CD4-positive, alpha-beta T cell treated with Interleukin-10 for 1 hour (primary cell): ENCODE results near the gene GLS2.
"Not testable (repeated sequence)": the region's sequence is repeated elsewhere in the genome, so short reads cannot be mapped to it uniquely, and the experiment has no call there.

ENCODE experiments used
- DNase-seq: peaks from one replicate; pipeline ENCODE4 v3.0.0-alpha.2; 2020

Gene GLS2

DNA sequence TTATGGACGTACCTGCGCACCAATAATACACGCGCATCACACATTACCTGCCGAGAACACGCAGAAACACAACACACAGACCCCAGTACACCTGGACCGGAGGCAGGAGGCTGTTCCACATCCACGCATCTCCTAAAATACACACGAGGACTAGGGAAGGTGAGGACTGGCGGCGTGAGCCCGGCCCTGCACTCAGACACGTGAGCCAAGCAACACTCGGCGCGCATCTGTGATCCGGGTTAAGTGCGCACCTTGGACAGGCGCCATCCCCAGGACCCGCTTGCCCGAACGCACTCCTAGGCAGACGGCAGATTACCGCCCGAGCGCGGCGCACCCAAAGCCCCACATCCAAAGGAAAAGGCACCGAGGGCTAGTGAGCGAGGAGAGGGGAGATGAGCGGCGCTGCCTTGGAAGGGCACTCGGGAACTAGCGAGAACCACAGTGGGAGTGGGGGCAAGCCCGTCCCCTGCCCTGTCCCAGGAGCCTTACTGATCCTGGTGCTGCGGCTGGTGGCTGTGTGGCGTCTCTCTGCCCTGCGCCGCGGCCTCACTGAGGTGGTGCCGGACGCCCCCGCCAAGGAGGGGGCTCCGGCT is 417 bp downstream of the GLS2 start:
- DNase-seq = no peak

GRCh38 chr12:56486694-56487093 is 1.3 kb downstream of the GLS2 start:
- no peak for DNase-seq

DNA sequence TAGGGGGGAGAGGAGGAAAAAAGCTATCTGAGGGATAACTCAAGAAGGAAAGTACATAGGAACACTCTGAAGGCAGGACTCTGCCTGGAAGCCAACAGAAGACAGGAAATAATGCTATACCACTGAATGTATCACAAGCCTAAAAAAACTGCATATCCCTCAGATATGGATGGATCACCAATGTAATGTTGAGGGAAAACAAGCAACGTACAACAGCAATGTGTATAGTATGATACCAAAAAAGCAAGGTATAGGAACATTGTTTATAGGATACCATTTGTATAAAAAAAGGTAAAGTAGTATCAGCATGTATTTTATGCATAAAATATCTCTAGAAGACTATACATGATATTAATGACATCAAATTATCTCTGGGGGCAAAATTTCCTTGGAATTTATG is 3.4 kb downstream of the GLS2 start:
- no peak for DNase-seq

GRCh38 chr12:56479625-56480024 is 8.3 kb downstream of the GLS2 start:
- no peak for DNase-seq

- no peak for DNase-seq
These were observed 10.3 kb downstream of the GLS2 start for GRCh38 chr12:56477521-56478225.

- no peak for DNase-seq
These were observed 11.0 kb downstream of the GLS2 start for GRCh38 chr12:56476972-56477432.

GRCh38 chr12:56476143-56476542 is 11.8 kb downstream of the GLS2 start:
- no peak for DNase-seq

DNA sequence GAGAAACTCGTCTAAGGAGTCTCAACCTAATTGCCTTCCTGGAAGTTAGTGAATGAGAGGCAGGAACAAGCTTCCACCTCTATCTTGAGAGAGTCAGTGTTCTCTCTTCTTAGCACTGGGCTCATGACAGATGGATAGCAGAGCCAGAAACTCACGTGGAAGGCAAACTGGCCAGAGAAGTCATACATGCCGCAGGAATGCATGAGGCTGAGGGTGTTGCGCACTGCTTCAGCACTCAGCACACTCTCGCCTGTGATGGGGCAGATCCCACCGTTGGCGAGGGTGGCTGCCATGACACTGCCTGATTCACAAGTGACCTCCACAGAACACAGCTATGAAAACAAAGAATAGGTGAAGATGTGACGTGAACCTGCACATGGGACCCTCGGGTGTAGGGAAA is 13.6 kb downstream of the GLS2 start:
- DNase-seq = no peak

- no peak for DNase-seq
These were observed 18.7 kb downstream of the GLS2 start for GRCh38 chr12:56469007-56469930.

DNA sequence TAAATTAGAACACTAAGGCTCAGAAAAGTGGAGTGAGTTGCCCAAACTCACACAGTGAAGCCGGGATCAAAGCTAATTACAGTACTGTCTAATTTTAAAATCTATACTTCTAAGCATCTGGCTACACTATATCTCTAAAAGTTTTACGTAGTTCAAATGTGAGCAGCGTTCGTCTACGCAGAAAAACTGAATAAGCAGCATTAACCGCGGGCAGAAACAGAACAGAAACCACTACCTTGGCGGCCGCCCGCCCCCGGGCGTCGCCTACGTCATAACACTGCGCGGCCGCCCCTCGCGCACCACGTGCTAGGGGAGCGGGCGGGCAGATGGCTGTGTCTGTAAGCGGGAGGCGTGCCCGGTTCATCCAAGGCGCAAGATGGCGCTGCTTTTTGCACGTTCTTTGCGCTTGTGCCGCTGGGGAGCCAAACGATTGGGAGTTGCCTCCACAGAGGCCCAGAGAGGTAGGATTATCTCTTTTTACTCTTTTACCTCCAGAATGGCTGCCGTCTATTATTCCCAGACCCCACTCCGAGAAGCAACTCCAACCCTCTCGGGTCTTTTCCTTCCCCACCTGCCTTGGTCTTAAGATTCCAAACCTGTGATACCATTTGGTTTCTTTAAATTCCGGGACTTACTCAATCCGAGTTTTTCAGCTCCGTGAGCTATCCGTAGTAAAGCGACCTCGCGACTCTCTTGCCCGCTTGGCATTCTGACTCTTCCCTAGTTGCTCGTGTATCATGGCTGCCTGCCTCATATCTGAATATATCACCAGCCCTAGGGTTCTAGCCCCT is 19.6 kb downstream of the GLS2 start, which contains the start of gene SPRYD4:
Gene SPRYD4, plus strand, starts transcription at position 363 of the 791 bp plus-strand sequence. Its CDS starts 14 bp downstream, at position 377.
- peak; percentile 95 for DNase-seq

- no peak for DNase-seq
These were observed 25.4 kb downstream of the GLS2 start for GRCh38 chr12:56462565-56462964.

GRCh38 chr12:56461235-56462159 is 26.5 kb downstream of the GLS2 start:
- no peak for DNase-seq

DNA sequence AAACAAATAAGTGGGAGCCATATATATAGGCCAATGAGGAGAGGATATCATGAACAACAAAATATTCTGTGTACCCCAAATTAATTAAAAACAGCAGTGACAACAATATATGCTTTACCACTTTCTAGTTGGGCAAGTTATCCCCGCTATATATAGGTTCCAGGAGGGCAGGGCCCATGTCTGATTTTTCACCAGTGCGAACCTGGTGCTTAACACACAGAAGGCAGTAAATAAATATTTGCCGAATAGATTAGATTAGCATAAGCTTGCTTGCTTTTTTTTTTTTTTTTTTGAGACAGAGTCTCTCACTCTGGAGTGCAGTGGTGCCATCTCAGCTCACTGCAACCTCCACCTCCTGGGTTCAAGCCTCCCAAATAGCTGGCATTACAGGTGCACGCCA is 30.1 kb downstream of the GLS2 start:
- DNase-seq = no peak

DNA sequence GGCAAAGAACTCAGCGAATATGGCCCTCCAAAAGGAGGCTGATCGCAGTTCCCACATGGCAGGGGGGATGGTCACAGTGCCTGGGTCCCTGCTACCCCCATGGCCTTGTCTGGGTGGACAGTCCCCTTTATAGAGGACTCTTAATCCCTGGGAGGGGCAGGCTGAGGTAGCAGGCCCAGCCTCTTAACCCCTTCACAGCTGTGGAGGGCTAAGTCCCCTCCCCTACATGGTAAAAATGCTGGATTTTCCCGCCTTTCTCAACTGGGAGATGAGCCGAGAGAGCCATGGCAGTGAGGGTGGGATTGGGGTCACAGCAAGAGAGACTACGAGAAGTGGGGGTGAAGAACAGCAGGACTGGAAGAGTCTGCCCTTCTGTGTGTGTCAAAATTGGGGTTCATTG is 33.4 kb downstream of the GLS2 start, which contains the start of gene MIP:
Gene MIP, minus strand, starts transcription at position 101 of the 400 bp plus-strand sequence. Its CDS starts 44 bp downstream, at position 57.
- DNase-seq = no peak

- DNase-seq = no peak
These were observed 36.8 kb downstream of the GLS2 start for GRCh38 chr12:56451147-56451546.

- DNase-seq = no peak
These were observed 37.7 kb downstream of the GLS2 start for GRCh38 chr12:56450241-56450640.

DNA sequence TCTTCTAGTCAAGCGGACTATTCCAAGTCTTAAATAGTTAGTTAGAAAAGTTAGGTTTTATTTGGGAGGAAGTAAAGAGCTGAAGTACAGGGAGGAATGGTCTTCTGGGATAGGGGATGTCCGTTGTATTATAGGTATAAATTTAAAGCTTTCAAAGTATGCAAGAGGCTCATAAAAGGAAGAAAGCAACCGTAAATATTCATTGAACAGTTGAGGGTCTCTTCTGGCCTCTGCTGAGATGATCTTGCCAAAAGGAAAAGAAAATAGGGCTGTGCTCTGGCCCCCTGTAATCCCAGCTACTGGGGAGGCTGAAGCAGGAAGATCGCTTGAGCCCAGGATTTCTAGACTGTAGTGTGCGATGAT is 38.4 kb downstream of the GLS2 start:
- no peak for DNase-seq

- peak; percentile 84 for DNase-seq
These were observed 38.9 kb downstream of the GLS2 start, which contains the start of gene TIMELESS for GRCh38 chr12:56448860-56449621. Gene TIMELESS (minus strand): TSS chr12:56449426. CDS start chr12:56434170, 15,256 bp downstream.

DNA sequence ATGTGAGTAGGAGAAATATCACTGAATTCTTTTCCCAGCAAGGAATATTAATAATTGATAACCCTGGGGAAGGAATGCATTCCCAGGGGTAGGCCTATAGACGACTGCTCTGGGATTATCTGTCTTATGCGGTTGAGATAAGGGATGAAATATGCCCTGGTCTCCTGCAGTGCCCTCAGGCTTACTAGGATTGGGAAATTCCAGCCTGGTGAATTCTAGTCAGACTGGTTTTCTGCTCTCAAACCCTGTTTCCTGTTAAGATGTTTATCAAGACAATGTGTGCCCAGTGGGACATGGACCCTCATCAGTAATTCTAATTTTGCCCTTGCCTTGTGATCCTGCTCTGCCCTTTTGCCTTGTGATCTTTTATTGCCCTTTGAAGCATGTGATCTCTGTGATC is 44.8 kb downstream of the GLS2 start:
- not testable (repeated sequence) for DNase-seq

GRCh38 chr12:56437430-56438176 is 50.4 kb downstream of the GLS2 start:
- DNase-seq = no peak
